ENCODE measurements around the gene AKNAD1.

AKNAD1 gene

DNA sequence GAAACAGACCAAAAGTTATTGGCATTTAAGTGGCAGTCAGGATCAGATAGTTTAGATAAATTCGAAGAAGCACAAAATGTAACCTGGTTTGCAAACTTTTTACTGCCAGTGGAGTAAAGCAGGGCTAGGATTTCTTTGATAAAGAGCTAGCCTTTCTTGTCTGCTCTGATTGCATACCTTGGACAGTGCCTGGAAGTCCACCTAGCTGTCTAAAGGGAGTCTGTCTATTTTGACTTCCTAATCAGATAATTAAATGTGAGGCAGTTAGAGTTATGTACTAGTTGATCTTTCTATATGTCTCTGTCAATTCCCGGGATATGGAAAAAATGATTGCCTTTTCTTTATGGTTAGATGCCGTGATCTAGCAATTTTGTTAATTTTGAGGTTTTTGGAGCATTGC lies 24.0 kb upstream of the AKNAD1 start:
- TF ChIP-seq, protein P1, sequence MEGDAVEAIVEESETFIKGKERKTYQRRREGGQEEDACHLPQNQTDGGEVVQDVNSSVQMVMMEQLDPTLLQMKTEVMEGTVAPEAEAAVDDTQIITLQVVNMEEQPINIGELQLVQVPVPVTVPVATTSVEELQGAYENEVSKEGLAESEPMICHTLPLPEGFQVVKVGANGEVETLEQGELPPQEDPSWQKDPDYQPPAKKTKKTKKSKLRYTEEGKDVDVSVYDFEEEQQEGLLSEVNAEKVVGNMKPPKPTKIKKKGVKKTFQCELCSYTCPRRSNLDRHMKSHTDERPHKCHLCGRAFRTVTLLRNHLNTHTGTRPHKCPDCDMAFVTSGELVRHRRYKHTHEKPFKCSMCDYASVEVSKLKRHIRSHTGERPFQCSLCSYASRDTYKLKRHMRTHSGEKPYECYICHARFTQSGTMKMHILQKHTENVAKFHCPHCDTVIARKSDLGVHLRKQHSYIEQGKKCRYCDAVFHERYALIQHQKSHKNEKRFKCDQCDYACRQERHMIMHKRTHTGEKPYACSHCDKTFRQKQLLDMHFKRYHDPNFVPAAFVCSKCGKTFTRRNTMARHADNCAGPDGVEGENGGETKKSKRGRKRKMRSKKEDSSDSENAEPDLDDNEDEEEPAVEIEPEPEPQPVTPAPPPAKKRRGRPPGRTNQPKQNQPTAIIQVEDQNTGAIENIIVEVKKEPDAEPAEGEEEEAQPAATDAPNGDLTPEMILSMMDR (IDR thresholded peaks at IDR 0.05; ENCODE audit: extremely low read depth, missing control alignments) = no peak
- DNase-seq (ENCODE audit: low spot score) = no peak

DNA sequence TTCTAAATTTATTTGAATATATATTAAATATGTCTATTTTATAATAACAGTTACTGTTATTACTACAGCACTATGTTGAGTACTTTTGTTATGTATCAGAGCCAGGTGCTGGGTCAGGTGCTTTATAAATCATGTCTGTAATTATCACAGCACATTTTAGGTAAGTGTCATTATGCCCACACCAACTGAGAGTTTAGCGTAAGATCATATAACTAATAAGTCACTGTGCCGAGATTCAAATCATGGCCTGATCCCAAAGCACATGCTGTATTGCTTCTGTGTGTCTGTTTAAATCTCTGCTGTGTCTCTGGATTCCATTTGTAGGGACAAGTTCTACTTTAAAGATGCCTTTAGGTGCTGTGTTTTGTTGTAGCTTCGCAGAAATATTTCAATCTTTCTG lies 21.8 kb upstream of the AKNAD1 start:
- no peak for DNase-seq (ENCODE audit: low spot score)
- TF ChIP-seq, protein P1 (IDR thresholded peaks at IDR 0.05; ENCODE audit: extremely low read depth, missing control alignments) = no peak

DNA sequence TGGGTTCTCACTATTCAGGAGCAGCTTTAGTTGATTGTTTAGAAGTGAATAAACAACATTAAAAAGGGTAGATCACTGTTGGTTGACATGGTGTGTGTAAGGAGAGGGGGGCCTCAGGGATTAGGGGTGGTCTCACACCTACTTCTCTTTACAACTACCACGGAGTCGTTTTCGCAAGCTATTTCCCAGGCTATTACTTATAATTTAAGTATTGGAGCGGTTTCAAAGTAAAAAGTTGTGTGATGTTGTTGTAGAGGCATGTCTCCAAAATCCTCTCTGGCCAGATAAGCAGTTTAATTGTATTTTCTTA lies 21.2 kb upstream of the AKNAD1 start:
- TF ChIP-seq, protein P1 (IDR thresholded peaks at IDR 0.05; ENCODE audit: extremely low read depth, missing control alignments) = no peak
- DNase-seq (ENCODE audit: low spot score) = no peak

DNA sequence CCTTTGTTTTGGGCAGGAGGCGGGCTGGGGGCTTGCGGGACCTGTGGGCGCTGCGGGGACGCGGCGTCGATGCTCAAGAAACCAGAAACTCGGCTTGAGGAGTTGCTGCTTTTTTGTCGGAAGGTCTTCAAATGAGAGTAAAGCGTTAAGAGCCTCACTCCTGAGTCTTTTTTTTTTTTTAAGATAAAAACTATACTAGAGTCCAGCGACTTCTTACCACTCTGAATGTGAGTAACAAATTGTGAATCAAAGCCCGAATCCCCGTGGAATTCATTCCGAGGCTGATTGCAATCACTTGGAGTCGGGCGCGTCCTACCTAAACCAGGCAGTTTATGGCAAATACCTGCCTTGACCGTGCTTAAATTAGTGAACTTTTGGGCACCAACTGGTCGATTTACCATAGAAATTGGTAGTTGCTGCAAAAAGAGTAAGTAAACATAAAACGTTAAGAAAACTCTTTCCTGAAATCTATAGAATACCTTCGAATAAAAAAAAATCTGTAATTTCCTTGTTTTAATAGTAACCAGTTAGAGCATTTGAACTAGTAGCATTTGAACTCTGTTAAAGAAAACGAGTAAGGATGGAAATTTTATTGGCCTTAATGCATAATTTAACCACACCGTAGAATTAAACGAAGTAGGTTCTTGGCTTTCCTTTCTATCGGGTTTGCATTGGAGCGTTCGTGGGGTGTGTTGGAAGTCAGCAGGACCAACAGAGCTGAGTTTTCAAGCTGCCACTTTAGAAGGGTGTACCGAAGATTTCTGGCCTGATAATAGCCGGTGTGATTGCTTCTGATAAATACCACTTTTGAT lies 20.7 kb upstream of the AKNAD1 start:
- DNase-seq (ENCODE audit: low spot score) = peak; percentile 24
- TF ChIP-seq, protein P1 (IDR thresholded peaks at IDR 0.05; ENCODE audit: extremely low read depth, missing control alignments) = no peak

DNA sequence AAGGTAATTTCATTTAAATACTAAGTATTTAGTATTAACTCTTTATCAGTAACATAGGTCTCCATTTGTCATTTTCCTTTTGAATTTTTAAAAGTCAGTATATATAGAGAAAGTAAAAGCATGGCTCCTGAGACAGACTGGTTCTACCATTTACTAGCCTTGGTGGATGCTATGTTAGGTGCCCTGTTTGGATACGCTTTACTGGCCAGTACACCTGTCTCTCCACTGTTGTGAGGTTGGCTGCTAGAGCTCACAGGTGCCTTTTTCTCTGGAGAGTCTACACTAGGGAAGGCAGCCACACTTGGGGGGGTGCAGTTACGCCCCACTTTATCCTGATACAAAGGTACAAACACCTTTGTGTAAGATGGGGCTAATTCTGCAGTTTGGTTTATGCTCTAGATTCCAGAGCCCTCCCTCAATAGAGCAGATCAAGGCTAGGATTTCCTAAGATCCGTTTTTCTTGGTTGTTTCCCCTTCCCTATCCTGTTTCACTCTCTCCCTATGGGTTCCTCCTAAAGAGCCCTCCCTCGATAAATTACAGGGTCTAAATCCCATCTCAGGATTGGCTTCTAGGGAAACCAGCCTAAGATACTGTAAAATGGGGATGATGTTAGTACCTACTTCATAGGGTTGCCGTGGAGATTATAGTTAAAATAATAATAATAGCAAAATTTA lies 14.3 kb upstream of the AKNAD1 start:
- DNase-seq (ENCODE audit: low spot score) = no peak
- TF ChIP-seq, protein P1 (IDR thresholded peaks at IDR 0.05; ENCODE audit: extremely low read depth, missing control alignments) = no peak

DNA sequence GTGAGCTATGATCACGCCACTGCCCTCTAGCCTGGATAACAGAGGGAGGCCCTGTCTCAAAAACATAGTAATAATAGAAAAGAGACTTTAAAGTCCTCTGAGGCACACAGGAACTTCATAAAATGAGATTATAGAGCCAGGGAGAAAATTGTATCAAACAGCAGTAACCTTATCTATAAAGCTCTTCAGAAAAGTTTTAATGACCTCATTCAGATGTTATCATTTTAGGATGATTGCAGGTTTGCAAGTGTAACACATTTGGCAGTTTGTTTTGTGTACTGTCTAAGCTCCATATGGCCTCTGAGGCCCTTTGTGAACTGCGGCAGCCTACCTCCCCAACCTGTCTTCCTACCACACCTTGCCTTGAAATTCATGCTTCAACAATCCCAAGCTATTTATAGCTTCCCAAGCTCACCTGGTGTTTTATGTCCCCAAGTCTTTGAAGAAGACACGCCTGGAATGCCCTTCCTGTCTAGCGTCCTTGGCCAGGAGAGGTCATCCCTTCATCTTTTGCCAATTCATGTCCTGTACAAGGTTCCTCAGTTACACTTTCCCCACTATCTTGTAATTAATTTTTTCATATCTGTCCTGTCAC lies 8.5 kb upstream of the AKNAD1 start:
- DNase-seq (ENCODE audit: low spot score) = no peak
- TF ChIP-seq, protein P1 (IDR thresholded peaks at IDR 0.05; ENCODE audit: extremely low read depth, missing control alignments) = no peak

DNA sequence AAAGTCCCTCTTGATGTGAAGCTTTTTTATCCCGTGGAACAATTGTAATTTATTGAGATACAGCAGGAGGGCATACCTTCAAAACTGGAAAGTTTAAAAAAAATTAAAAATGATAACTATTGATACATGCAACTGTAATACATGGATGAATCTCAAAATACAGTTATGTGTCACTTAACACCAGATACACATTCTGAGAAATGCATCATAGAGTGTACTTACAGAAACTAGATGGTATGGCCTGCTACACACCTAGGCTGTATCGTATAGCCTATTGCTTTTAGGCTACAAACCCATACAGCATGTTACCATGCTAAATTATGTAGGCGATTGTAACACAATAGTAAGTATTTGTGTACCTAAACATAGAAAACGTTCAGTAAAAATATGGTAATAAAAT lies 7.1 kb upstream of the AKNAD1 start:
- no peak for DNase-seq (ENCODE audit: low spot score)
- TF ChIP-seq, protein P1 (IDR thresholded peaks at IDR 0.05; ENCODE audit: extremely low read depth, missing control alignments) = no peak

Measured in GM20000 (cell line).